H54 (cell line): ENCODE results near the gene AKNAD1.

Experiments used
- DNase-seq: peaks from one replicate; pipeline ENCODE4 v3.0.0; 2011; ENCODE audit warnings: low spot score, mixed read lengths; ENCODE audit not compliant: insufficient read length
- FAIRE-seq: peaks from 3 replicates; lab custom pipeline; 2011; peaks lifted over from hg19 to GRCh38; lab: Jason Lieb, UNC
- POLR2A ChIP-seq: IDR thresholded peaks from 2 replicates; pipeline ENCODE4 v1.6.1; 2011; ENCODE audit warnings: low read depth, mild to moderate bottlenecking, low read length

Gene AKNAD1

DNA sequence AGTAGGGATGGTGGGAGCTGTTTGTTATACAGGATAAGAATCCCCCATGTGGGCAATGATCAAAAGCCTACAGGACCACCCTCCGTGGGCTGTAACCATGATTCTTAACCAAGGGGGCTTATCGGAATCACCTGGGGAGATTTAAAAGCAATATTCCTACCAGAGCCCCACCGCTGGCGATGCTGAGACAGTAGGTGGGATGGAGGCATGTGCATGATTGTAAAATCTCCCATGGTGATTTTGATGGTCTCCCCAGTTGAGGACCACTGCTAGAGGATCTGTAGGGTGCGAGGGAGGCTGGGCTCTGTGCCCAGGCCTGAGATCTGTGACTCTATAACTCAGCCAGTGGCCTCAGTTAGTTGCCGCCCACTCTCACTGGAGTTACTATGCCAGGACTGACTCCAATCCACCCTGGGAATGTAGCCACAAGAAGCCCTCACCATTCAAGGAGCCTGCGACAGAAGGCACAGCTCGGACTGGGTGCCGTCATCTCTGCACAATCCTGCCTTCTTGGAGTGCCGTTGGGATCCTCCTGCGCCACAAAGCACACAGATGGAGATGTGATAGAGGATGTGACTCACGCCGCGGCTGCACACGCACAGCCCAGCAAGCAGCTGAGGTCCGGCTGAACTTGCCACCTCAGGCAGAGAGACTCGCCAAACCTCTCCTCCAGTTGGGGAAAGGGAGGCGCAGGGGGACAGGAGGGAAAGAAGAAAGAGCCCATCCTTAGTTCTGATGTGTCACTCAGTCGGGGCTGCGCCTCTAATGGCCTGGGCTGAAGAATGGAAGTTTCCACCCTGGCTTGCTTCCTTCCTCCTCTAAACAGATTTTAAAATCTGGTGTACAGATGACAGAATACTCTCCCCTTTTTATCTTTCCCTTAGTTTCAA lies 26.5 kb downstream of the AKNAD1 start:
- FAIRE-seq (peak; percentile 98), DNase-seq (peak; percentile 80)
- peak; percentile 36; the same call in 1 of the 2 replicates for TF ChIP-seq POLR2A

DNA sequence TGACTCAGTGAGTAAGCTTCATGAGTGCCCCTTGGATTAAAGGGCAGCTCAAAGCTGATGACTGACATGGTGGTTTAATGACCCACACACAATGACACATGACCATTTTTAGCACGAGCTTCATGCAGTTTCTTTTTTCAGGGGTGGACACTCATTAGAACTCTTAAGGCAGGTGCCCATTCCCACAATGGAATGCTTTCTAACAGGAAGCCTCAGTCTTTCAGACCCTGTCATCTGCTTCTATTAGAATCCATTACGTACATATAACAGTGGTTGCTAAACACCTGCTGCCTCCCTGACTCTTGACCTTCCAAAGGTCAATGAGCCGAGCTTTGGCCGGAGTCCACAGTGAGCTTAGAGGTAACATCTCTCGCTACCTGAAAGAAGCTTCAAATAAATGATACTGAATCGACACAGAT lies 27.4 kb downstream of the AKNAD1 start:
- no peak for DNase-seq
- TF ChIP-seq POLR2A, result no peak
- FAIRE-seq, result no peak

DNA sequence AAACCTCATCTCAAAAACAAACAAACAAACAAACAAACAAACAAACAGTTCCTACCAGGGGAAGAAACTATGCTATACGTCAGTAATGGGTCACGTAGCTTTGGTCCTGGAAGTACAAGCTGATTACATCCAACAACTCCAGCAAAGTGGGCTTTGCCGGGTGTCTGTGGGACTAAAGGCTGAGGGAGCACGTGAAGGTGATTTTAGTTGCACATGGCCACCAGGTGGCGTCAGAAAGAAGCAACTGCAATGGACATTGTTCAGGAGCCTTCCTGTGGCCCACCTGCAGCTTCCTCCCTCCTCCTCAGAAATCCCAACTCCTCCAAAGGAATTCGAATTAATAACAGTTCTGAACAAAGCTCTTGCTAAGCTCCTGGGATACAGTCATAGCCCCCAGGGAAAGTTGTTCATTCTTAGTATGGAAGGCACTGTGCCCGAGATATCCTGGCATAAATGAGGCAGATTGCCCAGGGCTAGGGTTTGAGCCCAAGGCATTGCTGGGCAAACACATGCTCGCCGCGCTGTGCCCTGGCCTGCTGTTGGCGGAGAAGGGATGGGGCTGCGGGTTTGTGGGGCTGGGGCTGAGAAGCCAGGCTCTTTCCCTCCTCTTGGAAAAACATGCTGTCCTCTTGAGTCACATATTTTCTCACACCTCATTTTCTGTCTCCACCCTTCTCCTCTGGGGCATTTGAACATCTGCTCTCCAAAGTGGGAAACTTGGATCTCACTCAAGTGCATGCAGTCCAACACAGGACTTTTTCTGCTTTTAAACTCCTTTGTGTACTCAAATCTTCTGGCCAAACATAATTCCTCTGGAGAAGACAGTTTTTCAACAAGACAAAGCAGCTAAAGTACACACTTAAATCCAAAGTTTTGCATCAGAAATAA lies 28.6 kb downstream of the AKNAD1 start:
- no peak for TF ChIP-seq POLR2A
- FAIRE-seq (peak; percentile 71), DNase-seq (peak; percentile 41)

DNA sequence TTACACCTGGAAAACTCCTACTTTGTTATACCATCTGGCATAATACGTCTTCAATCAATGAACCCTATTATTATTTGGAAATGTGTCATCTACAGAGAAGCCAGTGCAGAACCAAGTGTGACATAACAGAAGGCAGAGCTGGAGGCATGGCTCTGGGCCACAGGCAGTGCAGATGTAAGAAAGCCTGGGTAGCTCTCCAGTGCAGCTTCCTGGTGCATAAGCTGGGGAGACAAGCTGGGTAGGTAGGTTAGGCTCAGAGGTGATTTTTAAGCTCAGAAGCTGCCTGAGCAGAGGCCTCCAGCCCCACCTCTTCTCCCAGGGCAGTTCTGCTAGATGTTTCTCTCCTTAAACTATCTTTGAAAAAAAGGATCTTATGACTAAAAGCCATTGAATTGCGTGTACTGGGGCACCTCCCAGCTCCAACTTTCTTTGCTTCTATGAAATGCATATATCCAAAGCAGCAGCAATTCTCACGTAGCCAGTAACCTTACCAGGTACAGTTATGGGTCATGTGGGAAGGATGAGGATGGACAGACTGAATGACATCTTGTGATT lies 30.7 kb downstream of the AKNAD1 start:
- FAIRE-seq (no peak), DNase-seq (no peak)
- no peak for TF ChIP-seq POLR2A

DNA sequence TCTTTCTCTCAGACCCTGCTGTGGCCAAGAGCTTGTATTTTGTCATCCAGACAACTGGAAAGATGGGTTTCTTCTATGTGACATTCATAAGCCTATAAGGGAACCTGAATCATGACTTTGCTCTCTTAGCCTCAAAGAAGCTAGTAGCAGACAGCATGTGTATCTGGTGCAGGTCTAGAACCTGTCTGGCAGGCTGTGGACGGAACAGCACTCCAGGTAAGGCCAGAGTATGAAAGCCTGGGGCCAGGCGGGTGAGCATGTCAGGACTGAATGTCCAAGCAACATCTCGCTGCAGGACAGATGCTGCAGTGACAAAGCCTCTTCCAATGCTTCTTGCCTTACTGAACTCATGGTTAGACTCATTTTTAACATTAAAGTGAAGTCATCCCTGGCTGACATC lies 32.8 kb downstream of the AKNAD1 start:
- TF ChIP-seq POLR2A, result no peak
- DNase-seq (no peak), FAIRE-seq (no peak)

DNA sequence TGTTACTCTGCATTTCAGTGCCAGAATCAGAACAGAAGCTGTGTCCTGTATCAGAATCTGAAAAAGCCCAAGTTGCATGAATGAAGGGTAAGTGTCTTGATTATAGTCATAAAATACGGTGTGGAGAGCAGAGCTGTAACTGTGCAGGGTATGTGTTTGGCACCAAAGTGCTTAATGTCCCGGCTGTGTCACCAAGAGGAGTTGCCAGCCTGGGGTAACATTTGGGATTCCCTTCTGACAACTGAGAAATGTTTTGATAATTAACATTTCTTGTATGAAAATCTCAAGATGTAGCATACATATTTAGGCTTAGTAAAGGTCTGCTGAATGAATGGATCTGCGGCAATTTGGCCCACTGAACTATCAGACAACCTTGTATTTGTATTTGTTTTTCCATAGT lies 33.3 kb downstream of the AKNAD1 start:
- FAIRE-seq, result no peak
- DNase-seq, result no peak
- no peak for TF ChIP-seq POLR2A

DNA sequence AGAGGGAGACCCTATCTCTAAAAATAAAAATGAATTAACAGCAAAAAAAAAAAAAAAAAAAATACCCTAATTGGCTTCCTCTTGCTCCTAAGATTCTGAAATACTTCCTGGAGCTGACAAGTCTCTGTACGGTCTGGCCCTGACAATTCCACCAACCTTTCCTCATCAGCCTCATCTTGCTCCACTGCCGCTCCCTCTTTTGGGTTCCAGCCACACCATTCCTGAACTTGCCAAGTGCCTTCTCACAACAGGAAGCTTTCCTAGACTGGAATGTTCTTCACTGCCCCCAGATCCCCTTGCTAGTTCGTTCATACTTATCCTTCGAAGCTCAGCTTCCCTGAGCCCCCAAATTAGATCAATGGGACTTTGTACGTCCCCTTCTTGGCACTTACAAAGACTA lies 37.0 kb downstream of the AKNAD1 start:
- FAIRE-seq, result no peak
- TF ChIP-seq POLR2A, result no peak

DNA sequence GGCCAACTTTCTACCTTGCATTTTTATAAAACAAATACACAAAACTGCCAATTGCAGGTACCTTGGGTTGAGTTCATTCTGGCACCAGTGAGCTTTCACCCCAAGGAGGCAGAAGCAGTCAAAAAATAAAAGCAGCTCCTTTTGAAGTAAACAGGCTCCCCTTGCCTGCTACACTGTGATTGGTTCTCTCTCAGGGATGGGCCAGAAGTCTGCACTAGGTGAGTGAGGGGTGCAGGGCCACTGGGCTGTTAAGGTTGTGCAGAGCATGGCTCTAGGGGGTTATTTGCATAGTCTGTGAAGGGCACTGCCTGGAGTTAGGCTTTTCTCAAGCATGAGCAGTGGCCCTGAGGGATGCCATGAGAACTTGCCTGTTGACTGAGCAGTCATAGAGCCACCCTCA lies 39.1 kb downstream of the AKNAD1 start:
- no peak for TF ChIP-seq POLR2A
- FAIRE-seq (no peak), DNase-seq (no peak)

More for the DNA sequence above, 37.0 kb downstream of the AKNAD1 start:
- no peak for DNase-seq

DNA sequence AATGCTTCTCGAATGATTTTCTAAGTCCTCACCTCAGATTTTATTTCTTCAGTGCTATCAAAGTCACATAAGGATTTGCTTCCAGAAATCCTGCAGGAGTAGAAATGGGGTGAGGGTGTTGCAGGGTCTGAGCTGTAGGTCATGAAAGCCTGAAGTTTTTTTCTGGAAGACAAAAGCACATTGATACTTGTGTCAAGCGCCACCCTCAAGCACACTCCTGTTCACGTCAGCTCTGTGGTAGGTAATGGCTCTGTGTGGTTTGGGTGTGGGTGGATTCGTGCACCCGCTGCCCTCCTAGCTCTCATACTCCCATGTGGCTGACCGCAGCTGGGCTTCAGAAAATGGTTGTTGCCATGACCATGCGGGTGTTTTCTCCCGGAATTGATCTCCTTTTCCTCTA lies 39.9 kb downstream of the AKNAD1 start:
- DNase-seq (peak; percentile 46), FAIRE-seq (peak; percentile 96)
- TF ChIP-seq POLR2A, result no peak

DNA sequence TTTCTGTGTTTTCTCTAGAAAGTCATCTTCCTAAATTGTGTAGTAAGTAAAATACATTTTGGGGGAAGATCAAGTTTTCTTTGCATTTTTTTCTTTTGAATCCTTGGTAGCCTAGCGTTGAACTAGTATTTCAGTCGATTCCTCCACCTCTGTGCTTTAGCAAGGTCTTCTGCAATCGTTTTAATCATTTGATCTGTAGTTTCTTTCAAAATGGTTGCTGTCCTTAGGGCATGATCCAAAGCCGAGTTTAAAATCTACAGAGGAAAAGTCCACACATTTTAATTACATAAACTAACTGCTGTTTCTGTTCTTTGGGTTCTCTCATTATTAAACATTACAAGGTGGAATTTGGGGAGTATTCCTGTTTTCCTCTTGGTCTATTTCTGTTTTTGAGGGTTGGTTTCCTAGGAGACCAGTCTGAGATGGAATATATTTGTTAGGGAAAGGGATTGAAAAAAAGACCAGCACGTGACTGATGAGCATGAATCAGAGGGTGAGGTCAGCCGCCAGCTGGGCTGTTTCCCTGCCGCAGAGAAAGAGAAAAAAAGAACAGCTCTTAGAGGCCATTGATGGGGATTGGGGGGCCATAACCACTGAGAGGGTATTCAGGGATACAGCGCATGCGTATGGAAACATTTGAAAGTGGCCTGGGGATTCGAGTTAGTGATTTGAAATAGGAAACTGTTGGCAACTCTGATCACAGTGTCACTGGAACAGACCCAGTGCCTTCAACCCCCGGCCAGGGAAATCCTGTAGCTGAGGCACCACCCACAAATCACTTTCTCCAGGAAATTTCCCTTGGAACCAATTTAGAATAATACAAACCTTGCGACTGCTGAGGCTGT lies 40.6 kb downstream of the AKNAD1 start:
- peak; percentile 40 for DNase-seq
- TF ChIP-seq POLR2A, result no peak
- no peak for FAIRE-seq

DNA sequence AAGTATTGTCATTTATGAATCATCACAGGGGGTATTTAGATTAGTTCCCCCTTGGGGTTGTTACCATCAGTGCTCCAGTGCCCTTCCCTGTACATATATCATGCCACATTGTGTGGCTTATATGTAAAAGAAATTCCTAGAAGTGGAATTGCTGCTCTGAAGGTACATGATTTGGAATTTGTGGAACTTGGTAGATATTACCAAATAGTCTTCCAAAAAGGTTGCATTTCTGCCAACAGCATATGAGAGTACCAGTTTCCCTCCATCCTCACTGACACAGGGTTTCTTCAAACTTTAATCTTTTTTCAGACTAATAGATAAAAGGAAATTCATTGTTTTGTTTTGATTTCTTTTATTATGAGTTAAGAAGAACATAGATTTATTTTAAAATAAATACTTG lies 41.3 kb downstream of the AKNAD1 start:
- TF ChIP-seq POLR2A, result no peak
- DNase-seq, result no peak
- no peak for FAIRE-seq

DNA sequence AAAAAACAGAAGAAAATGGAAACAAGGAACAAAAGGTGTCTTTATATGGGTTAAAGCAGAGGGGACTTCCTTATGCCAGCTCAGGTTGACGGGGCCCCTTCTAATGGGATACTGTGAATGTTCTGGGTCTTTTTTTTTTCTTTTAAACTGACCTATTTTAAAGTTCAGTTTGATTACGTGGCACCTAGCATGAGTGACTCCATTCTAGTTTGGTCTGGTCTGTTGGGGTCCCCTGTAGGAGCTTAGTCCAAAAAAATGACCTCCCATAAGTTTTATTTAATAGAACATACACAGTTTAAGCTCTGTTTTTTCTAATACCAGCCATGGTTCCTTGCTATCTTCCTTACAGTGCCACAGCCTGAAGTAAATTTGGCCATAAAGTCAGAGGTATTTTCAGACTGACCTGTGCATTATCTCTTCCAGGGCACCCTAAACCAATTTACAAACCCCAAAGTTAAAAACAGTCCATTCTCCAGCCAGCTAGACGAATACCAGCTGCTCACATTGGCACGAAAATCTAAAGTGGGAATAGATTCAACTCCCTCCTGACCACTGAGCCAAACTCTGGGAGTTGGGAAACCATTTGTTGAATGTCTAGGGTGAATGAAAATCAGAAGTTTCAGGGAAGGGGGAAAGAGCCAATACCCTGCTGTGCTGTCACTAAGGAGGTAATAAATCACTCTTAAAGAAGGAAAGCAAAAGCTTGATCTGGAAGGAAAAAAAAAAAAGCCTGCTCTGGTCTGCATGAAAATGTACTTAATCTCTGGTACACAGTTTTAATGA lies 42.4 kb downstream of the AKNAD1 start:
- TF ChIP-seq POLR2A, result no peak
- DNase-seq (no peak), FAIRE-seq (no peak)

DNA sequence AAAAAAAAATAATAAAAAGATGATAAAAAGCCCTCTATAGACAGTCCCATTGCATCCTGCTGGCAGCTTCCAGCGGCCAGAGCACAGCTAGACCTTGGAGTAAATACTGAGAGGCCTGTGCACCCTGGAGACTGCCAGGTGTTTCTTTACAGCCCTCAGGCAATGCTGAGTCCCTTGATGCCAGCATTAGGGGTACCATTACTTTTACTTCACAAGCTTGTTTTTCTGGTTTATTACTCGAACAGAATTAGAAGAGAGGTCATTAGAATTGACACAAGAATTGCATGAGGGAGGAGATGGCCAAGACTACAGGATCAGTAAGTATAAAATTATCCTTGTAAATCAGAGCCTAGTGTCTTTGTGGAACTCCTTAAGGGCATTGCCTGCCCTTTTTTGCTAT lies 43.6 kb downstream of the AKNAD1 start:
- FAIRE-seq (peak; percentile 75), DNase-seq (no peak)
- no peak for TF ChIP-seq POLR2A
